HG03060 (cell line): ENCODE data around the gene CXCR5.

Source experiments
- ATAC-seq: cut with Tn5 transposase; IDR thresholded peaks from one replicate; pipeline ENCODE4 v1.9.1; 2021; ENCODE audit warnings: low read depth, moderate number of reproducible peaks; ENCODE audit not compliant: unreplicated experiment

Gene CXCR5

DNA sequence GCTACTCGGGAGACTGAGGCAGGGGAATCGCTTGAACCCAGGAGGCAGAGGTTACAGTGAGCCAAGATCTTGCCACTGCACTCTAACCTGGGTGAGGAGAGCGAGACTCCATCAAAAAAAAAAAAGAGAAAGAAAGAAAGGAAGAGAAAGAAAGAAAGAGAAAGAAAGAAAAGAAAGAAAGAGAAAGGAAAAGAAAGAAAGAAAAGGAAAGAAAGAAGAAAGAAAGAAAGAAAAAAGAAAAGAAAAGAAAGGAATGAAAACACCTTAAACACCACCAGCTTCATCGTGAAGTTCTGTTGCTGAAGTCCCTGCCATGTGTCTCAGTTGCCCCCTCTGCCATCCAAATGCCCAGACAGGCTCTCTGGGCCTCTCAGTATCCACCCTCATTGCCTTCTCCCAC is 9.9 kb upstream of the CXCR5 start:
- ATAC-seq, result no peak

DNA sequence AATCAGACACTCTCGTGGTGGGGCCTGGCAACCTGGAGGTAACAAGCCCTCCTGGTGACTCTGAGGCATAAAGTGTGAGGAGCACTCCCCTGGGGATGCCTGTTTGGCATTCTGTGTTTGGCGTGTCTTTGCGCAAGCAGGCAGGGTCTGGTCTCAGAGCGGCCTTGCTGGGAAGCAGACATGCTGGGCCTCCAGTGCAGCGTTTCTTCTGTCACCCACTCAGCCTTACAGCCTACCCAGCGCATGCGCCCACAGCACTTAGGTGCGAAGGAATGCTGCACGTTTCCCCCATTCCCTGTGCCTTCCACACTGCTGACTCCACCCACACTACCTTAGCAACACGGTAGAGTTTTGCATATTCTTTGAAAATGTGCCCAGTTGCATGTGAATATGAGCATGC is 7.4 kb upstream of the CXCR5 start:
- no peak for ATAC-seq

DNA sequence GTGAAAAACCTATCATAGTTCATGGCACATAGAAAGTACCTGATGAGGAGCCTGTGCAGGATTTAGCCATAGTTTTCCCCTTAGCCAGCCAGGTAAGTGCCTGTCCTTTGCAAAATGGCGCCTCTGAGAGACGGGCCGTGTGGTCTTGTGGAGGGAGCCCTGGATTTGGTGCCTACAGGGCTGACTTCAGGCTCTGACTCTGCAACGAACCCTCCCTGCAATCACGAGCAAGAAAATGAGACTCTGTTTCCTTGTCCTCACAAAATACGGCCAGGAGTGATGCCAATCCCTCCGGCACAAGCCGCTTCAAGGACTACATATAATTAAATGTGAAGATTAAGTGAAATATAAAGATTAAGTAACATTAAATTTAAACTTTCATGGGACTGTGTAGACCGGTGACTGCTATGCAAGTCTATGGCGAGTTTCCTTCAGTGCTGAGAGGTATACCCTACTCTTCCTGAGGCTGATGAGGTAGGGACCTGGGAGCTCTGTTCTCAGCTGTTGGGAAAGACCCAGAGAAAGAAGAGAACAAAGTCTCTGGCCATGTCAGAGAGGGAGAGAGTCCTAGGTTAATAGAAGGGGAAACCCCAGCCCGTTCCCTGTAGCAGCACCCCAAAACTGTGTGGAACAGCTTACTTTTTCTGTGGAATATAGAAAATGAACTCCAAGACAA is 6.1 kb upstream of the CXCR5 start:
- ATAC-seq, result no peak

DNA sequence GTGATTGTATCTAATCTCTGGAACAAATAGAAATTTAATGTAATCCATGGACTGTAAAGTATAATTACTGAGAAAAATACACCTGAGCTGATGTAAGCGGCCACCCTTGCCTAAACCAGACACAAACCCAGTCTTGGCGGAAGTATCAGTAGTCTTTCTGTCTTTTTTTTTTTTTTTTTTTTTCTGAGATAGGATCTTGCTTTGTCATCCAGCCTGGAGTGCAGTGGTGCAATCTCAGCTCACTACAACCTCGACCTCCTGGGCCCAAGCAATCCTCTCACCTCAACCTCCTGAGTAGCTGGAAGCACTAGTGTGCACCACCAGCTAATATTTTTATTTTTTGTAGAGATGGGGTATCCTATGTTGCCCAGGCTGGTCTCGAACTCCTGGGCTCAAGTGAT is 5.5 kb upstream of the CXCR5 start:
- ATAC-seq, result no peak

DNA sequence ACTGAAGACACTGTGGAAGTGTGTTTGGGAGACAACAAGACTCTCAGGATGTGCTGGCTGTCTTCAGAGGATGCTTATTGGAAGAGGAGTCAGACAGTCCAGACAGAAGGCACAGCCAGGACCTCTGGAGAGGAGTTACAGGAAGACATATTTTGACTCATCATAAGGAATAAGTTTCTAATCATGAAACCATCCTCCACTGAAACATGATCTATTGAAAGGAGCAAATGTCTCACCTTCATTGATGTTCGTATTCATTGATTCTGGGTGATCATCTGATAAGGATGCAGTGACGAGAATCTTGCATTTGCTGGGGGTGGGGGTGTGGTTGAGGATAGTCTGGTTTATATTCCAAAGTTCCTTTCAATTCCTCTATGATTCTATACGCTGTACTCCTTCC is 2.5 kb upstream of the CXCR5 start:
- no peak for ATAC-seq

DNA sequence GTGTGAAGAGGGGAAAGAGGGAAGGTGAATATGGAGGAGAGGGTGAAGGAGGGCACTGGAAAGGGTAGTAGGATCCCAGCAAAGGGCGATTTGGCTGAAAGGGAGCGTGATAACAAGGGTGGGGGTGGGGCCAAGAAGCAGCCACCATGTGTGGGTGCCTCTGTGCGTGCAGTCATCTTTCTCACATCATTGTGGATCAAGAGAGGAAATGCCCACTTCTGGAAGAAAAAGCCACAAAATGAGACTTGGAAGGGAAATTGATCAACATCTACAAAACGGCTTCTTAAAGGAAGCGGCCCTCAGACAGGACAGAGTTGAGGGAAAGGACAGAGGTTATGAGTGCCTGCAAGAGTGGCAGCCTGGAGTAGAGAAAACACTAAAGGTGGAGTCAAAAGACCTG is 1.2 kb upstream of the CXCR5 start:
- ATAC-seq, result no peak

DNA sequence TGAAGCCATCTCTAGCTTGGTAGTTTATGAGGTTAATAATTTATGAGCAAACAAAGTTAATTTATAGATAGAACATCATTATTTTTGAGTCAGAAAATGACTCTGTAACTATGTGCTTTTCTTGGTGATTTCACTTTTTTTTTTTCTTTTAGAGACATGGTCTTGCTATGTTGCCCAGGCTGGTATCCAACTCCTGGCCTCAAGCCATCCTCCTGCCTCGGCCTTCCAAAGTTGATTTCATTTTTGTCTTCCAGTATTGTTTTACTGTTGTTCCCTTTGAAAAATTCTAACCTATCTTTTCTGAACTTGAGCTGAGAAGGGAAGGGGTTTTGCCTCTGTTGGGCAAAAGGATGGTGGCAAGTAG is 706 bp upstream of the CXCR5 start:
- no peak for ATAC-seq

DNA sequence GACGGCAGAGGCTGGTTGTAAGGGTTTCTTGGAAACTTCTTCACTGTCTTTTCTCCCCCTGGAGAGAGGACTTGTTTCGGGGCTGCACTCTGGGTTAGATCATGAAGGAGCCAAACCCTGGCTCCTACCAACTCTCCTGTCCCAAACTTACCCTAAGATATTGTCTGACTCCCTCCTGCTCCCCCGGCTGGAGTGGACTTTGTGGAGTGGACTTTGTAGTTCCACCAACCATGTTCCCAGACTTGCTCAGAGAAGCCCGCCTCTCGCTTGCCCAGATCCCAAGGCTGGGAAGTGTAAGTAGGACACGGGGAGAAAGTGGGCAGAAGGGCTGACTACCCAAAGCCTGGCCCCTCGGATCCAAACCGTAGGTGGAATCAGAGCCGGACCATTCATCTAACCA is 1.2 kb downstream of the CXCR5 start:
- ATAC-seq, result no peak

DNA sequence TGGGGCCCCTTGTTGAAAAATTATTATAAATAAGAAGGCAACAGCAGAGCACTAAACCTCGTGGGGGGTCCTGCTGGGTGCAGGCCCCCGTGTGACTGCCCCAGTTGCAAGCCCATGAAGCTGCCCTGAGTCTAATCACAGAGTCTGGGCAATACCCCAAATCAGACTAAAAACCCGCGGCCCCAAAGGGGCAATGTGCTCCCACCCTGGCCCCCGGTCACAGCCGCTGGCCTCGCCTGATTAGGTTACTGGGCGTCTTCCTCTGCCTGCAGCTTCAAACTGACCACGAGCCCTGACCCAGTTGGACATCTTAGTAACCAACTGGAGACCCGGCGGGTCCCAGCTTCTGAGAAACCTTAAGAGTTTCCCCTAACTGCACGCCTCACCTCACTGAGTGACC is 1.6 kb downstream of the CXCR5 start:
- ATAC-seq, result no peak

DNA sequence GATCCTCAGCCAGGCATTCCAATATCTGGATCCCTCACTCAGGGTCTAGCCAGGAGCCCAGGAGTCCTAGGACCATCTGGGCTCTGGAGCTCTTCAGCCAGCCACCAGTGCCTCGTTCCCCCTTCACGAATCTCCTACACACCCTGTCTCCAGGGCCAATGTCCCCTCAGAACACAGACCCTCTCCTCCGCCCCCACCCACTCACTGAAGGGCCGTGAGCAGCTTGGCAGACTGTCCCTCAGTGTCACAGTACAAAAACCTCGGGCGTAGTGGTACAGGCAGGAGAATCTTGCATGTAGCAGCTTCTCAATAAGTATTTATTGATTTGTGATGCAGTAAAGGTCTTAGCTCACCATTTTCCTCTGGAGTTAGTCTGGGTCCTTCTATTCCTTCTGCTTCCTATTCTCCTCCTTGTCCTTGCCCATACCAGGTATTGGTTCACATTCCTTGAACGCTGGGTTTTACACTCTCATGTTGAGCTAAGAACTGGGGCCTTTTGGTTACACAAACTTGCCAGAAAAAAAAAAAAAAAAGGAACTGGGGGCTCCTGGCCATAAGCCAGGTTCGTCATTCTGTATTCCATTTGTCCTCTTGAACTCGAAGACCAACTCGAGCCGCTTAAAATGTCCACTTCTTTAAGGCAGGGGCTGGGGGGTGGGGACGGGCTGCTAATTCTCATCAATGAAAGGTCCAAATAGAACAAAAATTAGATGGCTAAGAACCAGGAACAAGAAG is 2.3 kb downstream of the CXCR5 start:
- ATAC-seq, result no peak

DNA sequence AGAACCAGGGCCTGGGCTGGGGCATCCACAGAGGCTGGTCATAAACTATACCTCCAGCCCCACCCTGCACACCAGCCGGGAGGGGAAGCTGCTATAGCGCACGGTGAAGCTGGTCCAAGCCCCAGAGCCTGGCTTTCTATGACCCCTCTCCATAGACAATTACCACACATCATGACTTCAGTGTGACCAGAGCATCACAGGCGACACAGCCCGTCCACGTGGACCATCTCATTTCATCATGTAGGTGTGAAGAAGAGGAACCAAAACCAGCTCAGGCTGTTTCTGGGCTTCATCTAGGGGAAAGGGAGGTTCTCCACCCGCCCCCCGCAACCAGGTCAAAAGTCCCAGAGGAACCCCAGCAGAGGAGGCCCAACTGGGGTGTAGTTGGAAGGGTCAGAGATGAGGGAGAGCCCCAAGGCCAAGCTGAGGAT is 3.0 kb downstream of the CXCR5 start:
- ATAC-seq, result no peak

DNA sequence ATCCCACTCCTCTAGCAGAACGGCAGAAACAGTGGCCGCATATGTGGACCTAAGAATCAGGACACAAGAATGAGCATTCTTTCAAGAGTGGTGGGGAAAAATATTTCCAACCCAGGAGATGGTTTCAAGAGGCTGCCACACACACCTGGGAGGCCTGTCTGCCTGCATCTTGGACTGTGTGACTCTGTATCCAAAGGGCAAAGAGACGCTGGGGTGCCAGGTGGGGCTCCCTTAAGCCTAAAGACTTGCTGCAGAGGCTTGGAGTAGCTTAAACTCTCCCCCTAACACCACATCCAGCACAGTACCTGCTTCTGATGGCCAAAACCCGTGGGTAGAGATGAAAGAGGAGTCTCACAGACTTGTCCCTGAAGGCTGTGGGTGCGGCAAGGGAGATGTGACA is 3.5 kb downstream of the CXCR5 start:
- no peak for ATAC-seq

DNA sequence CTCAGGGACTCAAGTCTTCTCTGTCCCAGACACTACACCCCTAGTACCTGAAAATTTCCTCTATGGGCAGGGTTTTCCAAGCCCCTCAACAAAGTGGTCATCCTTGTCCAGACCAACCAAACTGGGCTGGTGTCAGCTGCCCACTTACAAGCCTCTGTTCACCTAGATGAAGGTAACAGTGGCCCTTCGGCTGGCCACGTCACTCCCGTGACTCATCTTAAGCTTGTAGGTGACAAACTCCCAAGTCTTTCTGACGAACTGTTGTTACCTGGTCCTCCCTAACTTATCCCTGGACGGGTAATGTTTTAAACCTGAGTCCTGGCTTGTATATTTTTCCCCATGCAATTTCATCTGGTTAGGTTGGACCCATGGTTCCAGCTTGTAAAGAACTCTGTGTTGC is 4.7 kb downstream of the CXCR5 start:
- ATAC-seq, result no peak

DNA sequence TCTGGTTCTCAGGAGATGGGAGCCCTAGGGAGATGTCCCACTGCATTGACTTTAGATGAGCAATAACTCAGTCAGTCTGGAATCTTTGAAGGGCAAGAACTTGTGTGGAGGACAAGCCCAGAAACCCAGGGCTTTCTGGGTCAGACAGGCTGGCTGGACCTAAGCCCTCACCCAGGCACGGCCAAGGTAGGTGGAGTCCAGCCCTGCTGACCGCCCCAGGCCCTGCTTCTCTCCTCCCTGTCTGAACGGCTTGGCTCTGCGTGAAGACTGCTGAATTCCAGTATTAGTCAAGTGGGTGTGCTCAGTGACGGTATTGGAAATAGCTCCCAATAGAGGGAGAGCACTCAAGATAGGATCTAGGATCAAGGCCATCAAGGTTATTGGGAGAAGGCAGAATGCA is 6.1 kb downstream of the CXCR5 start:
- no peak for ATAC-seq

DNA sequence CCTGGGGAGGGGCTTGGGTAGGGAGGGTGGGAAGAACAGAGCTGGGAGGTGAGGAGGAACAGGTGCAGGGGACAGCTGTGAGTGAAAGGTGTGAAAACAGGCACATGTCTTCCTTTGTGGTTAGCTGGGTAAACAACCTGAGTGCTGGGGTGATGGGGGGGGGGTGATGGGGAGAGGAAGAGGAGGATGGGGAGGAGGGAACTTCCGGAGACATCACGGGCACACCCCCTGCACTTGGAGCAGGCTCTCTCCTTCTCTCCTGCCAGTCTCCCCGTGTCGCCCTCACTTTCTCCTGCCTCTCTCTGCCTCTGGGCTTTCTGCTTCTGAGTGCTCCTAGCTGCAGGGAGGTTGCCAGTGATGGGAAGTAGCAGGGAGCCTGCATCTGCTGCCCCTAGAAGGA is 8.8 kb downstream of the CXCR5 start:
- no peak for ATAC-seq

DNA sequence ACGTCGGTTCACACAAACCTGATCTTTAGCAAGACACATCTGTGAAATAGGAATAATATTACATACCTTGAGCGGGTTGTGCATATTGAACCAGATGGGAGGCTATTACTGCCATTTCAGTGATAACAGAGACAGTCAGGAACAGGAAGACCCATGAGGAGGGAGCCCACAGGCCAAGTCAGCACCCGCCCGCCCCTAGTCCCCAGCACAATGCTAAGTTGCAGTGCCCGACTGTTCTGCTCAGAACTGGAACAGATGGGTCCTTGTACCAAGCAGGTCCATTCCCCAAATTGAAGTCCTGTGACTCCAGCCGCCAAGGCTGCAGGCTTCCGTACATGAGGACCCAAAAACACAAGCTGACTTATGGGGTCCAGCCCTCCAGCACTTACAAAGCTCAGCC is 9.3 kb downstream of the CXCR5 start:
- ATAC-seq, result no peak

DNA sequence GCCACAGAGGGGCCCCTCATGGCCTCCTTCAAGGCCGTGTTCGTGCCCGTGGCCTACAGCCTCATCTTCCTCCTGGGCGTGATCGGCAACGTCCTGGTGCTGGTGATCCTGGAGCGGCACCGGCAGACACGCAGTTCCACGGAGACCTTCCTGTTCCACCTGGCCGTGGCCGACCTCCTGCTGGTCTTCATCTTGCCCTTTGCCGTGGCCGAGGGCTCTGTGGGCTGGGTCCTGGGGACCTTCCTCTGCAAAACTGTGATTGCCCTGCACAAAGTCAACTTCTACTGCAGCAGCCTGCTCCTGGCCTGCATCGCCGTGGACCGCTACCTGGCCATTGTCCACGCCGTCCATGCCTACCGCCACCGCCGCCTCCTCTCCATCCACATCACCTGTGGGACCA is 10.0 kb downstream of the CXCR5 start:
- no peak for ATAC-seq

DNA sequence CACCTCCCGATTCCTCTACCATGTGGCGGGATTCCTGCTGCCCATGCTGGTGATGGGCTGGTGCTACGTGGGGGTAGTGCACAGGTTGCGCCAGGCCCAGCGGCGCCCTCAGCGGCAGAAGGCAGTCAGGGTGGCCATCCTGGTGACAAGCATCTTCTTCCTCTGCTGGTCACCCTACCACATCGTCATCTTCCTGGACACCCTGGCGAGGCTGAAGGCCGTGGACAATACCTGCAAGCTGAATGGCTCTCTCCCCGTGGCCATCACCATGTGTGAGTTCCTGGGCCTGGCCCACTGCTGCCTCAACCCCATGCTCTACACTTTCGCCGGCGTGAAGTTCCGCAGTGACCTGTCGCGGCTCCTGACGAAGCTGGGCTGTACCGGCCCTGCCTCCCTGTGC is 10.5 kb downstream of the CXCR5 start:
- no peak for ATAC-seq

DNA sequence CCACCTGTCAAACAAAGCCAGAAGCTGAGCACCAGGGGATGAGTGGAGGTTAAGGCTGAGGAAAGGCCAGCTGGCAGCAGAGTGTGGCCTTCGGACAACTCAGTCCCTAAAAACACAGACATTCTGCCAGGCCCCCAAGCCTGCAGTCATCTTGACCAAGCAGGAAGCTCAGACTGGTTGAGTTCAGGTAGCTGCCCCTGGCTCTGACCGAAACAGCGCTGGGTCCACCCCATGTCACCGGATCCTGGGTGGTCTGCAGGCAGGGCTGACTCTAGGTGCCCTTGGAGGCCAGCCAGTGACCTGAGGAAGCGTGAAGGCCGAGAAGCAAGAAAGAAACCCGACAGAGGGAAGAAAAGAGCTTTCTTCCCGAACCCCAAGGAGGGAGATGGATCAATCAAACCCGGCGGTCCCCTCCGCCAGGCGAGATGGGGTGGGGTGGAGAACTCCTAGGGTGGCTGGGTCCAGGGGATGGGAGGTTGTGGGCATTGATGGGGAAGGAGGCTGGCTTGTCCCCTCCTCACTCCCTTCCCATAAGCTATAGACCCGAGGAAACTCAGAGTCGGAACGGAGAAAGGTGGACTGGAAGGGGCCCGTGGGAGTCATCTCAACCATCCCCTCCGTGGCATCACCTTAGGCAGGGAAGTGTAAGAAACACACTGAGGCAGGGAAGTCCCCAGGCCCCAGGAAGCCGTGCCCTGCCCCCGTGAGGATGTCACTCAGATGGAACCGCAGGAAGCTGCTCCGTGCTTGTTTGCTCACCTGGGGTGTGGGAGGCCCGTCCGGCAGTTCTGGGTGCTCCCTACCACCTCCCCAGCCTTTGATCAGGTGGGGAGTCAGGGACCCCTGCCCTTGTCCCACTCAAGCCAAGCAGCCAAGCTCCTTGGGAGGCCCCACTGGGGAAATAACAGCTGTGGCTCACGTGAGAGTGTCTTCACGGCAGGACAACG is 11.7 kb downstream of the CXCR5 start:
- no peak for ATAC-seq

DNA sequence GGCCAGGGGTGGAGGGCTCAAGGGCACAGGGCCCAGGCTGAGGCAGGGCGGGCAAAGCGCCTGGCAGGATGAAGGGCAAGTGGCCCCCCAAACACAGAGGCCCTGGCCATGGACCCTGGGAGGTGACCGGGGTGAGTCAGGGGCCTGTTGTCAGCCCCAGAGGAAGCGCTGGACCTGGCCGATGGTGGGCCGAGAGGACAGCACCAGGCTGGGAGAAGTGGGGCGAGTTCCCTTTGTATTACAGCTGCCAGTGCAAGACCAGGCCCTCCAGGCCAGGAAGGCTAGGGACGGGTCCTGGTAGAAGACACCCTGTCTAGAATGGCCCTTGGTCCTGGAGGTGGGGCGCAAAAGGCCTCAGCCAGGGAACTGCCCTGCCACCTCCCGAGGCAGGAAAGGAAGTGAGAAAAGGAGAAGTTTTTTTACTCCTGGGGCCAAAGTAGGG is 12.8 kb downstream of the CXCR5 start:
- no peak for ATAC-seq

DNA sequence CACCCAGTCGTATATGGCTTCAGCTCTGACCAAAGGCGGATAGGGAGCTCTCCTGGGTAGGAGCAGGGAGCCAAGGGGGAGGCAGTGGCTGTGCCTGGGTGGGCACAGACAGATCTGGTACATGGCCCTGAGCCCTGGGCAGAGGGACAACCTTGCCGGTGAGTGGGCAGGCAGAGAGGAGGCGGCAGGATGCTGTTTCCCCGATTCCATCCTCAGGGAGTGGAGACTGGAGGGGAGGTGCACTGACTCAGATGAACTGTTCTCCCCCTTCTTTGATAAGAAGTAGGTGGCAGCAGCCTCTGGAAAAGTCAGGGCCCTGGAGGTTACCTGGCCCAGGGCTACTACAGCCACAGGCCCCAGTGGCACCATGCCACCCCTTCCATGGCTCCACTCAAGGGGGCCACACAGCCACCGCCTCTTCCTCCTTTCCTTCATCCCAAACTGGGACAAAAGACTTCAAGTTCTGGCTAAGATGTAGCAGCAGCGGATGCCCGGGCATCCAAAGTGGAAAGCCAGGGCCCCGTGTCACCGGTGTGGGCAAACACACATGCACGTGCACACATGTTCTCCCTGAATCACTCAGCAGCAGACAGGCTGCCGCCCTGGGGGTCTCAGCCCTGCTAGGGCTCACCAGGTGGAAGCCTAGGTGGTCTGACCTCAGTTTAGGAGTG is 13.4 kb downstream of the CXCR5 start:
- no peak for ATAC-seq
